Activated T-helper 17 cell treated with anti-CD3 and anti-CD28 coated beads, Interleukin-2, amount 50 U/mL, for 72 hours (primary cell): Measurements from ENCODE around the gene DTX1. TPM values are rescaled to one million over a fixed set of nuclear protein-coding genes. Genes with fewer than 3 reads are reported as not detected.

Source experiments
- ATAC-seq: fragments of 150-1000 bp; cut with Tn5 transposase; replicated peaks from 2 replicates; pipeline ENCODE4 v1.10.0; 2021; ENCODE audit warnings: mild to moderate bottlenecking, moderate library complexity
- H3K27ac Mint-ChIP-seq: one replicate; pipeline ENCODE4 v1.8.0; 2022; ENCODE audit warnings: mixed read lengths
- H3K27me3 Mint-ChIP-seq: one replicate; pipeline ENCODE4 v1.8.0; 2022; ENCODE audit warnings: mixed read lengths
- H3K36me3 Mint-ChIP-seq: one replicate; pipeline ENCODE4 v1.8.0; 2022; ENCODE audit warnings: low read depth, mild to moderate bottlenecking, mixed read lengths
- H3K4me1 Mint-ChIP-seq: one replicate; pipeline ENCODE4 v1.8.0; 2022; ENCODE audit warnings: mixed read lengths
- H3K4me3 Mint-ChIP-seq: one replicate; pipeline ENCODE4 v1.8.0; 2022; ENCODE audit warnings: mild to moderate bottlenecking, mixed read lengths
- H3K9me3 Mint-ChIP-seq: one replicate; pipeline ENCODE4 v1.8.0; 2022; ENCODE audit warnings: mixed read lengths
- total RNA-seq, 2 donors: library from RNA; stranded (reverse); gene quantifications; one replicate each; pipeline ENCODE4 v1.2.3, GENCODE V29; 2022

Gene DTX1
- total RNA-seq, 2 donors from 2014 or later, result 13.2 to 17.4 TPM

DNA sequence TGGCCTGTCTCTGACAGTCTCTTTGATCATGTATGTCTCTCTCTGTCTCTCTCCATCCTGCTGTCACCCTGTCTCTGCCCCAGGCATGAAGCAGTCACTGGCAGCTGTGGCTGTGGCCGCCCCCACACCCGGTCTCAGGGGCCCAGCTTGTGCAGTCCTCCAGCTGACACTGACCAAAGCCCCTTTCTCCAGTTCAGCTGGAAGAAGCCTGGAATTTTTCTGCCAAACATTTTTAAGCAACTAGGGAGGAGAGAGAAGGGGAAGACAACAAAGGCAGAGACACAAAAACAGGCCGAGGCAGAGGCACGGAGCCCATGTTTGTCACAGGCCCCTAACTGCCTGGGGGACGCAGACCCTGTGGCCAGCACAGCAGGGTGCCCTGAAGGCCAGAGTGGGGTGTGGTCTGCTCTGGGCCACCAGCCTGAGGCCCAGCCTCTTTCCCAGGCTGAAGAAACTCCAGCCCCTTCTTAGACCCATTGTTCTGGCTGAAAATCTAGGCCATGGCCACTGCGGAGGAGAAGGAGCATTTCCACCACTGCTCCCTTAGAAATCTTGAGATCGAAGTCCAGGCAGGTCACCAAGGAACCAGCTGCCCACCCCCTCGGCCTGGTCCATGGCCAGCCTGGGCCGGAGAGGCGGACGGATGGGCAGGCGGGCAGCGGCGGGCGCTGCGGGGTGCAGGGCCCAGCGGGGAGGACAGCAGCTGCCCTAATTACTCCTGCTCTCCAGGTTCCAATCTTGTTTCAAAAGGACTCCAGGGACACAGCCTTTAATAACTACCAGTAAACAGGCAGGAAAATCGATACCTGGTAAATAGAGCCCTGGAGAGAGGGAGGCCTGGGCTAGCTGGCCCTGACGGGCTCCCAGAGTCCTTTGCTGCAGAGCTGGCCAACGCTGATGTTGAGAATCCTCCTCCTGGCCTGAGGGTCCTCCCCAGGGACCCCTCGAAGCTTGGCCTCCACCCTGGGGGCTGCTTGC is 14.9 kb downstream of the DTX1 start:
- Mint-ChIP-seq H3K36me3 (peaks cover 6% of the 10 kb centered on the region), H3K27ac (peak overlapping the region; percentile 87), H3K9me3 (no peaks in the 10 kb centered on the region), H3K4me1 (peaks cover 35% of the 10 kb centered on the region), H3K4me3 (peak overlapping the region; percentile 76), H3K27me3 (no peaks in the 10 kb centered on the region)
- ATAC-seq, result no peak

- Mint-ChIP-seq H3K9me3 (no peaks in the 10 kb centered on the region), H3K27ac (peak overlapping the region; percentile 10), H3K4me1 (peaks cover 35% of the 10 kb centered on the region), H3K4me3 (peak overlapping the region; percentile 15), H3K36me3 (peaks cover 6% of the 10 kb centered on the region), H3K27me3 (no peaks in the 10 kb centered on the region)
- ATAC-seq, result peak; percentile 53
Observed at GRCh38 chr12:113072136-113072535, 15.6 kb downstream of the DTX1 start.

DNA sequence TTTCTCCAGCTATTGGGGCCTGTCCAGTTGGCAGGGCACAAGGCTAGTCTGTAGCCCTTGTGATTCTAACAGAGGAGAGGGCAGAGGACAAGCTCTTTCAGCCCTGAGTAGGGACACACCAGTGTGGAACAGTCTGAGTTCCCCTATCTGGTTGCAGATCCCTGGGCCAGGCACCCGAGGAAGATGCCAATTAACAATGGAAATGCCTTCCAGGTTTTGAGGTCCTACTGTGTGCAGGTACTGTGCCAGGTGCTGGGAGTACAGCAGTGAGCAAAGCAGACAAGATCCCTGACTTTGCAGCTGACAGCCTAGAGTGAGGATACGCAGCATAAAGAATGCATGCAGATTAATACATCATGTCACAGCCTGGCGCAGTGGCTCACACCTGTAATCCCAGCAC is 17.1 kb downstream of the DTX1 start:
- Mint-ChIP-seq H3K9me3 (no peaks in the 10 kb centered on the region), H3K27ac (peak overlapping the region; percentile 16)
- no peak for ATAC-seq

GRCh38 chr12:113075137-113075683 is 18.7 kb downstream of the DTX1 start:
- Mint-ChIP-seq H3K9me3 (no peaks in the 10 kb centered on the region), H3K4me3 (peak overlapping the region; percentile 44), H3K27me3 (no peaks in the 10 kb centered on the region), H3K36me3 (peaks cover 18% of the 10 kb centered on the region), H3K4me1 (peaks cover 35% of the 10 kb centered on the region), H3K27ac (peak overlapping the region; percentile 83)
- ATAC-seq, result peak; percentile 40

More for the DNA sequence above, 17.1 kb downstream of the DTX1 start:
- Mint-ChIP-seq H3K4me3 (no peak overlapping the region), H3K27me3 (no peaks in the 10 kb centered on the region), H3K36me3 (peaks cover 6% of the 10 kb centered on the region), H3K4me1 (peaks cover 38% of the 10 kb centered on the region)

DNA sequence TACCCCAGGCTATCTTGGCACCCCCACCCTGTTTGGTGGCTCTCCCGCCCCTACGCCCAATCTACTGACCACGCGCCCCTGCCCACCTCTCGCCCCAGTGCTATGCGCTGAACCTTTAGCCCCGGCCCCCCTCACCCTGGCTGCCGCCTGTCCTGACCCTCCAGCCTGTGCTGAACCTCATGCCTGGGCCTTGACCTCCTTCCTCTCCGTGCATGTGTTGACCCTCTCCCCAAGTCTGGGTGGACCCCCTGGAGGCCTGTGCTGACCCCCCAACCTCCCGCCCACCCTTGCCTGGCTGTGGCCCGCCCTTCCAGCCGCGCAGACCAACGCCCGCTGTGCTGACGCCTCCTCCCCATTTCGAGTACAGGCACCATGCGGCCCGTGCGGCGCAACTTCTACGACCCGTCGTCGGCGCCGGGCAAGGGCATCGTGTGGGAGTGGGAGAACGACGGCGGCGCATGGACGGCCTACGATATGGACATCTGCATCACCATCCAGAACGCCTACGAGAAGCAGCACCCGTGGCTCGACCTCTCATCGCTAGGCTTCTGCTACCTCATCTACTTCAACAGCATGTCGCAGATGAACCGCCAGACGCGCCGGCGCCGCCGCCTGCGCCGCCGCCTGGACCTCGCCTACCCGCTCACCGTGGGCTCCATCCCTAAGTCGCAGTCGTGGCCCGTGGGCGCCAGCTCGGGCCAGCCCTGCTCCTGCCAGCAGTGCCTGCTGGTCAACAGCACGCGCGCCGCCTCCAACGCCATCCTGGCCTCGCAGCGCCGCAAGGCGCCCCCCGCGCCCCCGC is 20.7 kb downstream of the DTX1 start:
- H3K36me3 Mint-ChIP-seq, result peaks cover 22% of the 10 kb centered on the region
- H3K4me1 Mint-ChIP-seq, result peaks cover 22% of the 10 kb centered on the region
- no peaks in the 10 kb centered on the region for H3K9me3 Mint-ChIP-seq
- H3K4me3 Mint-ChIP-seq, result no peak overlapping the region
- no peak overlapping the region for H3K27ac Mint-ChIP-seq
- H3K27me3 Mint-ChIP-seq, result no peaks in the 10 kb centered on the region
- no peak for ATAC-seq

DNA sequence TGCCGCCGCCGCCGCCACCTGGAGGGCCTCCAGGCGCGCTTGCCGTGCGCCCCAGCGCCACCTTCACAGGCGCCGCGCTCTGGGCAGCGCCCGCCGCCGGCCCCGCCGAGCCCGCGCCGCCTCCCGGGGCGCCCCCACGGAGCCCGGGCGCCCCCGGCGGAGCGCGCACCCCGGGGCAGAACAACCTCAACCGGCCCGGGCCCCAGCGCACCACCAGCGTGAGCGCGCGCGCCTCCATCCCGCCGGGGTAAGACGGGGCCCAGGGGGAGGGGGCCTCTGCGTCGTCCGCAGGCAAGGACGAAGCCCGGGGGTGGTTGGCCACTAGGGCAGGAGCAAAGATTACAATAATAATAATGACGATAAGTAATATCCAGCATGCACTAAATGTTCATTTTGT is 21.3 kb downstream of the DTX1 start:
- H3K4me3 Mint-ChIP-seq, result no peak overlapping the region
- ATAC-seq, result no peak
- H3K36me3 Mint-ChIP-seq, result peaks cover 22% of the 10 kb centered on the region
- H3K9me3 Mint-ChIP-seq, result no peaks in the 10 kb centered on the region
- H3K4me1 Mint-ChIP-seq, result peaks cover 22% of the 10 kb centered on the region
- H3K27ac Mint-ChIP-seq, result no peak overlapping the region
- no peaks in the 10 kb centered on the region for H3K27me3 Mint-ChIP-seq

- H3K4me1 Mint-ChIP-seq, result peaks cover 28% of the 10 kb centered on the region
Observed at GRCh38 chr12:113081873-113082272, 25.3 kb downstream of the DTX1 start.

GRCh38 chr12:113082486-113083148 is 26.1 kb downstream of the DTX1 start:
- H3K27ac Mint-ChIP-seq, result peak overlapping the region; percentile 37
- peaks cover 36% of the 10 kb centered on the region for H3K4me1 Mint-ChIP-seq
- no peak for ATAC-seq

More at GRCh38 chr12:113081873-113082272, 25.3 kb downstream of the DTX1 start:
- no peaks in the 10 kb centered on the region for H3K27me3 Mint-ChIP-seq
- no peak overlapping the region for H3K4me3 Mint-ChIP-seq
- H3K9me3 Mint-ChIP-seq, result no peaks in the 10 kb centered on the region
- no peak for ATAC-seq
- peaks cover 16% of the 10 kb centered on the region for H3K36me3 Mint-ChIP-seq
- peak overlapping the region; percentile 37 for H3K27ac Mint-ChIP-seq

DNA sequence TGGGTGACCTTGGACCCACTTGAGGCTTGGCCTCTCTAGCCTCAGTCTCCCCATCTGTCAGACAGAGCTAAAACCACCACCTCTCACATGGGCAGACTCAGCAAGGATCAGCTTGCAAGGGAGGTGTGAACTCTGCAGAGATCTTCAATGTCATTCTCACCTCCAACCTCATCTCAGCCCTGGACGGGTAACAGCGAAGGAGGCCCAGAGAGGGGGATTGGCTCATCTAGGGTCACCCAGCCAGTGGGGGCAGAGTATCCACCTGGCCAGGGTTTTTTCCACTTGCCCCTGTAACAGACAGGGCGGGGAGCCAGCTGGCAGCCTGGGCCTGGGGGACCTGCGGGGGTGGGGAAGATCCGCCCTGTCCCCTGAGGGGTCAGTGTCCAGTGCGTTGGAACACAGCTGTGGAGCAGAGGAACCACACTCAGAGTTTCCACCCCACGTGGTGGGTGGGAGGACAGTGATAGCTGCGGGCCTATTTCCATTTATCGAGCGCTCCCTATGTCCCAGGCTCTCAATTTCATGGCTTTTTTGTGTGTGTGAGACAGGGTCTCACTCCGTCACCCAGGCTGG is 27.4 kb downstream of the DTX1 start:
- Mint-ChIP-seq H3K27me3 (no peaks in the 10 kb centered on the region), H3K4me1 (peaks cover 45% of the 10 kb centered on the region), H3K27ac (peak overlapping the region; percentile 37), H3K9me3 (no peaks in the 10 kb centered on the region), H3K4me3 (no peak overlapping the region), H3K36me3 (peaks cover 14% of the 10 kb centered on the region)
- ATAC-seq, result no peak

More at GRCh38 chr12:113082486-113083148, 26.1 kb downstream of the DTX1 start:
- H3K27me3 Mint-ChIP-seq, result no peaks in the 10 kb centered on the region
- peaks cover 16% of the 10 kb centered on the region for H3K36me3 Mint-ChIP-seq
- no peak overlapping the region for H3K4me3 Mint-ChIP-seq
- no peaks in the 10 kb centered on the region for H3K9me3 Mint-ChIP-seq

DNA sequence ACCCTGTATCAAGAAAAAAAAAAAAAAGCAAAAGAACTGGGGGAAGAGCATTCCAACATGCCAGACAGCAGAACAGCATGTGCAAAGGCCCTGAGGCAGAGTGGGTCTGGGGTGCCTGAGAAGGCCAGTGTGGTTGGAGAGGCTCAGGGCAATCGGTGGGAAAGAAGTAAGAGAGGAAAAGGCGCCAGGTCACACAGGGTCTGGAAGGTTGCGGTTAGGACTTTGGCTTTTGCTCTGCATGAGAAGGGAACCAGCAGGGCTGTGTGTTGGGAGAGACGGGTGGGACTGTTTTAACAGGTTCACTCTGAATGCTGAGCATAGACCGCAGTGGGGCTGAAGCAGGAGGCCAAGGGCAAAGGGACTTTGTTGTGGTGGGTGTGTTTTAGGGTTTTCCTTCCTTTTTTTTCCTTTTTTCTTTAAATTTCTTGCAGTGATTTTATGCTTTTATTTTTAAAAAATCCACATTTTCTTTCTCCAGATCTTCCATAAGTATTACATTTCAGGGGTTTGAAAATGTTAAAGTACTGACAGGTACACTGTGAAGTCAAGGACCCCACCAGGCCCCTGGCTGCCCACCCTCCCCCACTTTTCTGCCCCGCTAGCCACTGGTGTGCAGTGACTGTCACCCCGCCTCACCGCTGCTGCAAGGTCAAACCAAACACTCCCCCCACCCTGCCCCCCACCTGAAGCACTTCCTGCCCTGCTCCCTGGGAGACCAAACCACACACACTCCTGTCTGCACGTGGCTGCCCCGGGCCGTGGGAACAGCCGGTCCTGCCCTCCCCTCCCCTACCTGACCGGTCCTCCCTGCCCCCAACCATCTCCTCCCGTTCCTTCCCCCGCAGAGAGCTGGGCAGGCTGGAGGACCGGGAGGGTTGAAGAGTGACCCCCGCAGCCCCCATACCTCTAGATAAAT is 30.0 kb downstream of the DTX1 start:
- no peaks in the 10 kb centered on the region for H3K27me3 Mint-ChIP-seq
- H3K4me1 Mint-ChIP-seq, result peaks cover 71% of the 10 kb centered on the region
- H3K9me3 Mint-ChIP-seq, result no peaks in the 10 kb centered on the region
- ATAC-seq, result no peak
- no peaks in the 10 kb centered on the region for H3K36me3 Mint-ChIP-seq
- peak overlapping the region; percentile 91 for H3K27ac Mint-ChIP-seq
- peak overlapping the region; percentile 65 for H3K4me3 Mint-ChIP-seq

GRCh38 chr12:113087193-113087592 is 30.7 kb downstream of the DTX1 start:
- H3K27me3 Mint-ChIP-seq, result no peaks in the 10 kb centered on the region
- peak overlapping the region; percentile 91 for H3K27ac Mint-ChIP-seq
- peaks cover 78% of the 10 kb centered on the region for H3K4me1 Mint-ChIP-seq
- no peaks in the 10 kb centered on the region for H3K36me3 Mint-ChIP-seq
- ATAC-seq, result no peak
- no peaks in the 10 kb centered on the region for H3K9me3 Mint-ChIP-seq
- H3K4me3 Mint-ChIP-seq, result peak overlapping the region; percentile 65

DNA sequence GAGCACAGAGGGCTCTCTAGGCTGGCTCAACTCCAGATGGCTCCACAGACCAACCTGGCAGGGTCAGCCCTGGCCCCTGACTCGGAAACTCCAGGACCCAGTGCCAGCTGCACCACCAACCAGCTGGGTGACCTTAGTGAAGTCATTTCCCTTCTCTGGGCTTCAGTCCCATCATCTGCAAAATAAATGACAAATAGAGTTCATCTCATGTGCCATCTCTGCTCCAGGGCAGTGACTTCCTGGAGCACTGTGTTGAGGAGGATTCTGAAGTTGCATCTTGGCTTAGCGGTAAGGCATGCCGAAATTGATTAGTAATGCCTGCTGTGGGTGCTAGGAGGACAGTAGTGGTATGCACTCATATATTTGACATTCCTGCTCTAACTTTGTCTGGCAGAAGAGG is 31.5 kb downstream of the DTX1 start:
- no peaks in the 10 kb centered on the region for H3K36me3 Mint-ChIP-seq
- peak overlapping the region; percentile 91 for H3K27ac Mint-ChIP-seq
- H3K9me3 Mint-ChIP-seq, result no peaks in the 10 kb centered on the region
- peak; percentile 25 for ATAC-seq
- no peaks in the 10 kb centered on the region for H3K27me3 Mint-ChIP-seq
- H3K4me1 Mint-ChIP-seq, result peaks cover 82% of the 10 kb centered on the region
- peak overlapping the region; percentile 65 for H3K4me3 Mint-ChIP-seq
